Endothelial cell (in vitro differentiated cells): ENCODE results near the gene ACAA1. TPM values are rescaled to one million over a fixed set of nuclear protein-coding genes. Genes with fewer than 3 reads are reported as not detected.

Experiments
- DNase-seq: peaks from one replicate; pipeline ENCODE4 v3.0.0; 2021; ENCODE audit warnings: low spot score
- H3K27ac Mint-ChIP-seq: one replicate; pipeline ENCODE4 v1.8.0; 2021; ENCODE audit warnings: mixed read lengths, inconsistent platforms; ENCODE audit not compliant: unreplicated experiment
- H3K27me3 Mint-ChIP-seq: one replicate; pipeline ENCODE4 v1.8.0; 2021; ENCODE audit warnings: mild to moderate bottlenecking, moderate library complexity, mixed read lengths, inconsistent platforms; ENCODE audit not compliant: unreplicated experiment
- H3K36me3 Mint-ChIP-seq: one replicate; pipeline ENCODE4 v1.8.0; 2021; ENCODE audit warnings: mild to moderate bottlenecking, low read depth, mixed read lengths, inconsistent platforms; ENCODE audit not compliant: unreplicated experiment
- H3K4me1 Mint-ChIP-seq: one replicate; pipeline ENCODE4 v1.8.0; 2021; ENCODE audit warnings: mild to moderate bottlenecking, mixed read lengths, inconsistent platforms; ENCODE audit not compliant: unreplicated experiment
- H3K4me3 Mint-ChIP-seq: one replicate; pipeline ENCODE4 v1.8.0; 2021; ENCODE audit warnings: mild to moderate bottlenecking, mixed read lengths, inconsistent platforms; ENCODE audit not compliant: unreplicated experiment
- H3K9me3 Mint-ChIP-seq: one replicate; pipeline ENCODE4 v1.8.0; 2021; ENCODE audit warnings: mixed read lengths, inconsistent platforms; ENCODE audit not compliant: unreplicated experiment
- total RNA-seq: library from RNA; stranded (reverse); fragmentation: NEBNext Ultra II Directional; extraction: Animal tissue kit (Norgen Biotek cat#: 25700); gene quantifications from one replicate; pipeline ENCODE4 v1.2.1, GENCODE V29; 2021; ENCODE audit not compliant: unreplicated experiment
- TF ChIP-seq, protein P1 (sequence below): fragments of 200-600 bp; sonication (generic); IDR thresholded peaks from one replicate; pipeline ENCODE4 v1.5.0; 2021; ENCODE audit warnings: antibody characterized with exemption; ENCODE audit not compliant: unreplicated experiment

The ACAA1 gene
- total RNA-seq, 1 donor from 2014 or later = 71.9 TPM

DNA sequence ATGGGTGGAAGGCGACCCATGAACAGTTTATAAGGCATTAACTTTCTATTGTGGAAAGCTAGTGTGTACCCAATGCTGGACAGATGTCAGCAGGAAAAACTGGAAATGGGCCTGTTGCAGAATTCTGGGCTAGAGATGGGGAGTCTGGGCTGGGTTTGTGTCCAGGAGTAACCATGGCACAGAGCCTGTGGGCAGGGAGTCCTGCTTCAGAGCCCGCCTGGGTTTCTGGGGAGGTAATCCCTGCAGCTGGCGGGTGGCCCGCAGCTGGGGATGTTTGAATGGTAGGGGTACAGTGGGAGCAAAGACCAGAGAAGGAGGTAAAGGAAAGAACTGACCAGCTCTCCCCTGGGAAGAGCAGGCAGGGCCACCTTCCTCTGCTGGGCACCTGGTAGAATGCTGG is 25.7 kb downstream of the ACAA1 start:
- peaks cover 7% of the 10 kb centered on the region for H3K27me3 Mint-ChIP-seq

DNA sequence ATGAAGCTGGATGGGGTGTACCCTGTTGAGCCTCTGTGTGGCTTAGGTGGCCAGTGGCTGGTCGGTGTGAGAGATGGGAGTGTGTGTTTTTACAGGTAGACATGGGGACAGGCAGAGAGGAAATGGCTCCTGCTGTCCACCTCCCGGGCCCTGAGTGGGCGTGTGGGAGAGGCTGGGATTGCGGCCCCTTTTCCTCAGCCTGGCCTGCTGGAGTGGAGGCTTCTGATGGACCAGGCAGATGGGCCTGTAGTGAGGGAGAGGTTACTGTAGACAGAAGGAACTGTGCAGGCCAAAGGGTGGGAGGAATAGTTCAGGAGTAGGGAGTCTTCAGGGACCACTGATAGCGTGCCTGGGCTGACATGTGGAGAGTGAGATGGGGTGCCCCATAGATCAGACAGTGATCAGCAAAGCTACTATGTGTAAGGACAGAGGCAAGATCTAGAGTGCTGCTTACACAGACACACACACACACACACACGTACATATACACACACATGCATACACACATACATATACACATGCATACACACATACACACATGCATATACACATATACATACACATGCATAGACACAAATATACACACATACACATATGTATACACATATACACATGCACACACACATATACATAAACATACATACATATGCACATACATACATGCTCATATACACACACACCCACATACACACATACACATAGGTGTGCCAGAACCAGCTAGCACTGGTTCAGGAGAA is 26.4 kb downstream of the ACAA1 start:
- Mint-ChIP-seq H3K4me1 (no peaks in the 10 kb centered on the region), H3K27me3 (peaks cover 4% of the 10 kb centered on the region), H3K36me3 (no peaks in the 10 kb centered on the region), H3K4me3 (no peak overlapping the region), H3K9me3 (peaks cover 4% of the 10 kb centered on the region), H3K27ac (no peak overlapping the region)
- DNase-seq = no peak
- TF ChIP-seq, protein P1, sequence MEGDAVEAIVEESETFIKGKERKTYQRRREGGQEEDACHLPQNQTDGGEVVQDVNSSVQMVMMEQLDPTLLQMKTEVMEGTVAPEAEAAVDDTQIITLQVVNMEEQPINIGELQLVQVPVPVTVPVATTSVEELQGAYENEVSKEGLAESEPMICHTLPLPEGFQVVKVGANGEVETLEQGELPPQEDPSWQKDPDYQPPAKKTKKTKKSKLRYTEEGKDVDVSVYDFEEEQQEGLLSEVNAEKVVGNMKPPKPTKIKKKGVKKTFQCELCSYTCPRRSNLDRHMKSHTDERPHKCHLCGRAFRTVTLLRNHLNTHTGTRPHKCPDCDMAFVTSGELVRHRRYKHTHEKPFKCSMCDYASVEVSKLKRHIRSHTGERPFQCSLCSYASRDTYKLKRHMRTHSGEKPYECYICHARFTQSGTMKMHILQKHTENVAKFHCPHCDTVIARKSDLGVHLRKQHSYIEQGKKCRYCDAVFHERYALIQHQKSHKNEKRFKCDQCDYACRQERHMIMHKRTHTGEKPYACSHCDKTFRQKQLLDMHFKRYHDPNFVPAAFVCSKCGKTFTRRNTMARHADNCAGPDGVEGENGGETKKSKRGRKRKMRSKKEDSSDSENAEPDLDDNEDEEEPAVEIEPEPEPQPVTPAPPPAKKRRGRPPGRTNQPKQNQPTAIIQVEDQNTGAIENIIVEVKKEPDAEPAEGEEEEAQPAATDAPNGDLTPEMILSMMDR = no peak

More for the DNA sequence above, 25.7 kb downstream of the ACAA1 start:
- TF ChIP-seq, protein P1 = no peak
- Mint-ChIP-seq H3K4me1 (no peaks in the 10 kb centered on the region), H3K4me3 (no peak overlapping the region), H3K36me3 (no peaks in the 10 kb centered on the region), H3K9me3 (no peaks in the 10 kb centered on the region), H3K27ac (no peak overlapping the region)
- no peak for DNase-seq

DNA sequence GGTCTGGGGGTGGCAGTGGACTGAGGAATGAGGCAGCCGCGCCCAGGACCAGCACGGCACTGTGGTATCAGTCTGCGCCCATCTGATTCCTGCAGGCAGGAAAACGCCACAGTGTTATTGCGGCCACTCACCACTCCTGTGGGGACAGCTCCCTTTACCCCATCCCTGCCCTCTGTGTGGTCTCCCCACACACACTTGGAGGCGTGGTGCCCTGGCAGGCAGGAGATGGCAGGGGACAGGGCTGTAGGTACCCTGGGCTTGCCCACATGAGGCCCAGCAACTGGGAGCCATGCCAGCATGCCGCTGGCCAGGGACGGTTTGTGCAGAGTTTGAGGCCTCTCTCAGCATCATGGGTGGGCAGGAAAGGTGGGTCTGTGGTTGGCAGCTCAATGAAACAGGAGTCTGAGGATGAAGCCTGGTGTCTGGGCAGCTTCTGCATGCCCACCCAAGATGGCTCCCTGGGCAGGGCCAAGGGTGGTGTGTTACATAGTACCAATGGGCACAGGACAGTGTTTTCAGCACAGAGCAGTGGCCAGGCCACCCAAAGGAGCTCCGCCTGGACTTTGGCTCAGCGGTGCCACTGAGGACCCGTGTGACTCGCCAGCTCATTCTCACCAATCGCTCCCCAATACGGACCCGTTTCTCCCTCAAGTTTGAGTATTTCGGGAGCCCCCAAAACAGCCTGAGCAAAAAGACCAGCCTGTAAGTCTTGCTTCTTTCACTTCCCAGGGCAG is 27.2 kb downstream of the ACAA1 start:
- Mint-ChIP-seq H3K4me3 (no peak overlapping the region), H3K9me3 (peaks cover 6% of the 10 kb centered on the region), H3K27ac (no peak overlapping the region), H3K27me3 (peaks cover 2% of the 10 kb centered on the region), H3K36me3 (no peaks in the 10 kb centered on the region), H3K4me1 (no peaks in the 10 kb centered on the region)
- no peak for DNase-seq
- TF ChIP-seq, protein P1 = no peak

DNA sequence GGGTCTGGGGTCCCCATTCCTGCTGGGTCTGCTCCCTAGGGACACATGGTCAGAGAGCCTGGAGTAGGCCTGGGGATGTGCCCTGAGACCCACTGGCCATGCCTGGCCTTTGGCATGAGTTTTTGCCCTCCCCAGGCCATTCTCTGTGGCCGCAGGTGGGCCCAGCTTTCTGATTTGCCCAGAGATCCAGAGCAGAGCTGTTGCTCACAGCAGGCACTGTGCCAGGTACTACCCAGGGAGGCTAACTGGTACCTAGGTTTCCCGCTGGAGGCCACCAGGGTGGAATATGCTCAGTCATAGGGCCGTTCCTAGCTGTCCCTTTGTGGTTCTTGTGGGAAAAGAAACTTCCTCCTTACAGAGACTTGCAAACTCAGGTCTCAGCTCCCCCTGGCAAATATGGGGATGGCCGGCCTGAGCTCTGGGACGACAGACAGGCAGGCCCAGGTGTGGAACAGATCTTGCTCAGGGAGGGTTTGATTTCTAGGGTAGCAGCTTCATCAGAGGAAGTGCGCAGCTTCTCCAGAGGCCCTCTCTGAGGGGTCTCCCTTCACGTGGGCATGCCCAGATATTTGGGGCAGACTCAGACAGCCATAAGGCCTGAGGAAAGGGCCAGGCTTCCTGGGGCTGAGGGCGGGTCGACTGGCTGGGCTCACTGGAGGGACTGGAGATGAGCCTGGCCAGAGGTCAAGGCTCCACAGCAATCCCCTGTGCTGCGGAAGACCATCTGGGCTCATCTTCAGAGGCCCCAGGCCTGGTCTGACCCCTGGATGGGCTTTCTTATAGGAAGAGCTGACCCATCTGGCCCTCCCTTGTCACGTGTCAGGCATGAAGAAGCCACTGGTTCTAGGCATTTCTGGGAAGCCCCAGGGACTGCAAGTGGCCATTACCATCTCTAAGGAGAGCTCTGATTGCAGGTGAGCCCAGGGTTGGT is 28.0 kb downstream of the ACAA1 start:
- H3K9me3 Mint-ChIP-seq = peaks cover 6% of the 10 kb centered on the region
- DNase-seq = no peak
- TF ChIP-seq, protein P1 = no peak
- H3K4me1 Mint-ChIP-seq = no peaks in the 10 kb centered on the region
- H3K36me3 Mint-ChIP-seq = no peaks in the 10 kb centered on the region
- no peak overlapping the region for H3K27ac Mint-ChIP-seq
- H3K27me3 Mint-ChIP-seq = peaks cover 2% of the 10 kb centered on the region
- no peak overlapping the region for H3K4me3 Mint-ChIP-seq
